GM12872 (cell line): ENCODE measurements around the gene THAP10.

Experiments used
- TF ChIP-seq, protein P1 (sequence below): IDR thresholded peaks from 3 replicates; pipeline ENCODE4 v1.5.1; 2011; ENCODE audit warnings: low read depth, mild to moderate bottlenecking, low read length, moderate library complexity; ENCODE audit not compliant: insufficient read depth

The THAP10 gene

DNA sequence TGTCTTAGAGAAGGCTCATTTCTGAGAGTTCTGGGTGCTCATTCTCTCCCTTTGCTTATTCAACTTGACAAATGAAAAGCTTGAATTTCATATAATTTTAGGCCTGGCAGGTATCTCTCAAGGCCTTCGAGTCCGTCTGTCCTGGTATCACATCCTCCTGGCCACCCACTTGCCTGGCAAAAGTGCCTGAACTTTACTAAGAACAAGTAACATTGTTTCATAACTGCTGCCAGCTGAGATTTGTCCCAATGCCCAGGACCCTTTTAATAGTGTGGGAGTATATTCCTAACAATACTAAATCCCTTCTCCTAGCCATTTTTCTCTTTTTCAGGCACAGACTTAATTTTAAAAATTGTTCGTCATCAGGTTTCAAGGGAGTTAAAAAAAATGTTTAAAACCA, 56.4 kb downstream of the THAP10 start:
- TF ChIP-seq, protein P1, sequence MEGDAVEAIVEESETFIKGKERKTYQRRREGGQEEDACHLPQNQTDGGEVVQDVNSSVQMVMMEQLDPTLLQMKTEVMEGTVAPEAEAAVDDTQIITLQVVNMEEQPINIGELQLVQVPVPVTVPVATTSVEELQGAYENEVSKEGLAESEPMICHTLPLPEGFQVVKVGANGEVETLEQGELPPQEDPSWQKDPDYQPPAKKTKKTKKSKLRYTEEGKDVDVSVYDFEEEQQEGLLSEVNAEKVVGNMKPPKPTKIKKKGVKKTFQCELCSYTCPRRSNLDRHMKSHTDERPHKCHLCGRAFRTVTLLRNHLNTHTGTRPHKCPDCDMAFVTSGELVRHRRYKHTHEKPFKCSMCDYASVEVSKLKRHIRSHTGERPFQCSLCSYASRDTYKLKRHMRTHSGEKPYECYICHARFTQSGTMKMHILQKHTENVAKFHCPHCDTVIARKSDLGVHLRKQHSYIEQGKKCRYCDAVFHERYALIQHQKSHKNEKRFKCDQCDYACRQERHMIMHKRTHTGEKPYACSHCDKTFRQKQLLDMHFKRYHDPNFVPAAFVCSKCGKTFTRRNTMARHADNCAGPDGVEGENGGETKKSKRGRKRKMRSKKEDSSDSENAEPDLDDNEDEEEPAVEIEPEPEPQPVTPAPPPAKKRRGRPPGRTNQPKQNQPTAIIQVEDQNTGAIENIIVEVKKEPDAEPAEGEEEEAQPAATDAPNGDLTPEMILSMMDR: no peak

DNA sequence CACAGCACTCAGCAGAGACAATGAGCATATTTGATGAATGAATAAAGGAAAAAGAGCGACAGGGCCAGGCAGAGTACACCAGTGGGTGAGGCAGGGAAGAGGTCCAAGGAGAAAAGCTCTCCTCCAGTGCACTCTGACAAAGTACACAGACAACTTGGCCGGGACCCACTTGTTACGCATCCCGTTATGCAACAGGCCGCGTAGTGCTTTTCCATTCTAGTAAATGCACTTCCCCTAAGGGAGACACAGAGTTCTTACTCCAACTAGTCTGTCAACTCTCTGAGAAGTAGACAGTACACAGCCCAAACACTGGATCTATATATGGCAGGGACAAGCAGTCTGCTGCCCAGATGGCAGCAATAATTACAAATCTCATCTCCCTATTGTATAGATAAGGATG, 56.8 kb downstream of the THAP10 start:
- TF ChIP-seq, protein P1: no peak

DNA sequence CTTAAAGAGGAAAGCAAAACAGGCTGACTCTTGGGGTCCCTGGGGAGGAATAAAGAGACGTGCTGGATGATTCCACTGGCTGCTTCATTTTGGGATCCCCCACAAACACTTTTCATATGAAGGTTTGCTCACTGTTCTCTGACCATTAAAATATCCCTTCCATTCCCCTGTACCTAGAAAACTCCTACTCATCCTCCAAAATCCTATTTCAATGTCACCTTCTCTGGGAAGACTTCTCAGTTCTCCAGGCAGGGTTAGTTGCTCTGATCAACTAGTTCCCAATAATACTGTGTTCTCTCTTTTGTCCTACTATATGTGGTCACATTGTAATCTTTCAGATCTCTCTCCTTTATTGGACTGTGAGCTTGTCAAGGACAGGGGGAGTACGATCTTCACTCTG, 57.2 kb downstream of the THAP10 start:
- TF ChIP-seq, protein P1: no peak

DNA sequence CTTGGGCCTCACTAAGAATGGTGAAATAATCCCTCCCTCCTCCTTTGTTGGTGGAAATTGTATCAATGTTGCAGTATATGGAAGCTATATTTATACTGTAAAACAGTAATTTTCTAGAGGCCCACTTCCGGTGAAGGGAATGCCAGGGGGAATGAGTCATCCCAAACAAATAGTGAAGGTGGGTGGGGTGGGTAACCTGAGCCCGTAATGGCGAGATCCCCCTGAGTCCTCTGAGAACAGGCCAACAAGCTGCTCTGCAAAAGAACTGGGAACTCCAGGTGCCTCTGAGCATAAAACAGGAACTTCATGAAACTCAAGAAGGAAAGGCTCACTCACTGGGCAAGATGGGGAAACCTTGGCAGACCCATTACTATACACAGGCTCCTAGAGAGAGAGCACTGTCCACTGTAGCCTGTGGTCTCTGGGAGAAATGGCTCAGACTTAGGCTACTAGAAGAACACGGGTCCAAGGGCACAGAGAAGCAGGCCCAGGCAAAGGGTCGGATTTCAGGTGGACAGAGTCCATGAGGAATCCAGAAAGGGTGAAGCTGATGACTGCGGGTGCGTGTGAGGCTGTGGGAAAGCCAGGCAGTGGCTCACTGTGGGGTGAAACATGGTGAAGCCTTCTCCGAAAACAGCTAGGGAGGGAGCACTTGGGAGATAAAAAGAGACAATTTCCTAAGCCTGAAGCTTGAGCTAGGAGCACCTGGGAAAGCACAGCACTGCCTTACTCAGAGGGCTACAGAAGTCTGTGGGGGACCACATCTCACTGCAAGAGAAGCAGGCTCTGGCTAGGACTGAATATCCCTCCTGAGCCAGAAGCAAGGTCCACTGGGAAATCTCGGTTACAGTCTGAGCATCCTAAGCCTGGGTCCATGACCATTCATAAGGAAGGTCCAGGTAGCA, 58.1 kb downstream of the THAP10 start:
- TF ChIP-seq, protein P1: no peak

DNA sequence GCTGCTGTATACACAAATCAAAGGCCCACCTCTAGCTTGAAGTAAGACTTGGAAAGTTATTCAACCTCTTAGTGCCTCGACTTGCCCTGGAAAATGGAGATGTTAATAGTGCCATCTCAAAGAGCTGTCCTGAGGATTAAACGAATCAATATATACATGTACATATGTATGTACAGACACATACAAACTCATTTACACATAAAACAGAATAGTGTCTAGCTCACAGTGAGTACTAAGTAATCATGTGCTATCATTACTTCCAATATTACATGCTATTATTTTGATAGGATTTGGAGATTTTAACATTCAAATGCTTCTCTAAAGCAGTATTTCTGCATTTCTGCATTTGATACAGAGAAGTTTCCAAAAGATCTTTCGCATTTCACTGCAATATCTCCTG, 58.8 kb downstream of the THAP10 start:
- TF ChIP-seq, protein P1: no peak

DNA sequence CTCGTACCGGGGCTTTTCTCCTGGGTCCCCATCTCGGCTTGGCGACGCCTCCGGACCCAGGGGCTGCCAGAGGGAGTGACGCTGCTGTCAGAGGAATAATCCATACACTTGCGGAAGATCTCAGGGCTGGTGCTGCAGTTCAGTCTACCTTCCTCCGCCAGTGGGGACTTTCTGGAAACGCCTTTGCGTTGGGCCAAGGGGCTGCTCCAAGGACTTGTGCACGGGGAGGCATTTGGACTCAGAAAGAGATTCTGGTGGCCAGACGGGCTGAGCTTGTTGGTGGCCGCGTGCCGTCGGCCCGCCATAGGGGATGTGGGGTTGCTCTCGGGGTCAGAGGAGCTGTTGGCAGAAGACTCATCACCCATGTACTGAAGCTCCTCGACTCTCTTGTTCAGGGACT, 60.1 kb downstream of the THAP10 start:
- TF ChIP-seq, protein P1: no peak
